K562 (cell line): ENCODE measurements around the gene PIK3R2. TPM values are rescaled to one million over a fixed set of nuclear protein-coding genes. Genes with fewer than 3 reads are reported as not detected.

Source experiments
- CXXC5 ChIP-seq: fragments of 250-450 bp; sonication (Bioruptor Pico); IDR thresholded peaks from 2 replicates; pipeline ENCODE4 v1.8.0; 2022; ENCODE audit warnings: inconsistent platforms, mild to moderate bottlenecking, moderate library complexity
- DACH1 ChIP-seq: fragments of 450-650 bp; IDR thresholded peaks from 2 replicates; pipeline ENCODE4 v1.6.1; 2018; ENCODE audit not compliant: partially characterized antibody
- DLX4 ChIP-seq: fragments of 250-450 bp; sonication (Bioruptor Pico); IDR thresholded peaks from 2 replicates; pipeline ENCODE4 v1.6.1; 2021; ENCODE audit warnings: mild to moderate bottlenecking
- ELF1 ChIP-seq: fragments of 200-800 bp; sonication (Bioruptor generic); IDR thresholded peaks from 2 replicates; pipeline ENCODE4 v1.6.1; 2016; ENCODE audit warnings: missing genetic modification characterization, missing compliant biosample characterization
- GABPB2 ChIP-seq: fragments of 250-450 bp; sonication (Bioruptor Pico); conservative IDR thresholded peaks from 2 replicates; pipeline ENCODE4 v1.5.1; 2021; ENCODE audit warnings: mild to moderate bottlenecking
- HNRNPH1 ChIP-seq: fragments of 200-400 bp; formaldehyde crosslinking; optimal IDR thresholded peaks from 2 replicates; pipeline ENCODE3; 2017; ENCODE audit warnings: low read depth, mild to moderate bottlenecking, low read length, moderate library complexity
- MXD1 ChIP-seq: fragments of 250-450 bp; sonication (Bioruptor Pico); IDR thresholded peaks from 2 replicates; pipeline ENCODE4 v1.8.0; 2021; ENCODE audit warnings: borderline replicate concordance, mild to moderate bottlenecking, moderate library complexity; ENCODE audit not compliant: poor library complexity, severe bottlenecking
- NR1H2 ChIP-seq: sonication (generic); formaldehyde crosslinking; IDR thresholded peaks from 2 replicates; pipeline ENCODE4 v1.4.0; 2020; ENCODE audit warnings: mild to moderate bottlenecking, missing genetic modification reagents
- POLR3G ChIP-seq: IDR thresholded peaks from 2 replicates; pipeline ENCODE4 v1.6.1; 2011; ENCODE audit not compliant: insufficient read length, insufficient replicate concordance; ENCODE audit errors: extremely low read depth
- RAD21 ChIP-seq, 2 experiments: fragments of 250-450 bp in 1 of 2; fragments of 450-650 bp in 1 of 2; sonication (Bioruptor Pico) in 1 of 2; formaldehyde crosslinking in 1 of 2; IDR thresholded peaks in 1 of 2; conservative IDR thresholded peaks in 1 of 2; 2 replicates each; pipeline versions ENCODE4 v1.4.0 to v1.8.0; 2020 to 2022; ENCODE audit warnings: mild to moderate bottlenecking in 2 of 2, moderate library complexity in 1 of 2
- TFAM ChIP-seq: fragments of 250-450 bp; sonication (Bioruptor Pico); conservative IDR thresholded peaks from 2 replicates; pipeline ENCODE4 v1.5.0; 2021; ENCODE audit warnings: mild to moderate bottlenecking, moderate library complexity
- ZBTB8A ChIP-seq: fragments of 450-650 bp; IDR thresholded peaks from 2 replicates; pipeline ENCODE4 v1.6.1; 2018; ENCODE audit warnings: mild to moderate bottlenecking, moderate library complexity; ENCODE audit not compliant: partially characterized antibody
- ZNF561 ChIP-seq: fragments of 450-650 bp; formaldehyde crosslinking; conservative IDR thresholded peaks from 2 replicates; pipeline ENCODE4 v1.4.0; 2020; ENCODE audit warnings: mild to moderate bottlenecking, moderate library complexity
- polyA plus RNA-seq, 8 experiments: library from polyadenylated mRNA; depleted of rRNA in 4 of 8; stranded (reverse) in 5 of 8; unstranded in 3 of 8; fragments of >200 nt; fragmentation: Nextera tagmentation in 2 of 8; fragmentation: Illumina TruSeq in 1 of 8; extraction: Ambion mirVana in 2 of 8; extraction: Trizol in 1 of 8; gene quantifications; 2 replicates each; pipeline versions ENCODE4 v1.2.1 to v1.2.3, GENCODE V29; 2011 to 2014; ENCODE audit warnings: inconsistent platforms in 1 of 8, missing spikeins in 1 of 8
- total RNA-seq, 7 experiments: library from RNA; depleted of rRNA in 6 of 7; stranded (reverse); fragments of >200 nt in 6 of 7; fragmentation: Illumina TruSeq in 2 of 7; extraction: Trizol in 2 of 7; gene quantifications; 2 replicates each; pipeline versions ENCODE4 v1.2.1 to v1.2.3, GENCODE V29; 2011 to 2021; ENCODE audit warnings: low replicate concordance in 1 of 7
- TF ChIP-seq, protein P1 (sequence below): fragments of 250-450 bp; sonication (Bioruptor Pico); IDR thresholded peaks from 2 replicates; pipeline ENCODE4 v1.4.0; 2020; ENCODE audit warnings: mild to moderate bottlenecking, moderate library complexity
- TF ChIP-seq, protein P2 (sequence below): fragments of 450-650 bp; IDR thresholded peaks from 2 replicates; pipeline ENCODE4 v1.6.1; 2018; ENCODE audit not compliant: partially characterized antibody

Gene PIK3R2
- total and polyA plus RNA-seq, 9 of the 15 experiments (the other 6 are each of a cell fraction or from before 2014, with no cell fraction given): 0.39 to 37.9 (median 5.3) TPM

- TF ChIP-seq MXD1 (CRISPR knock-in tag) (no peak), TFAM (no peak), NR1H2 (CRISPR knock-in tag) (0 out of 2 replicates have a peak, but pooled peaks have one; percentile 72), HNRNPH1 (no peak), ELF1 (tag) (no peak), ZNF561 (CRISPR knock-in tag) (no peak), RAD21 (CRISPR knock-in tag; conservative IDR thresholded peaks at IDR 0.05 in 1 of 2, IDR thresholded peaks at IDR 0.05 in 1 of 2) (no peak), DLX4 (no peak), CXXC5 (CRISPR knock-in tag) (peak; percentile 85), GABPB2 (CRISPR knock-in tag) (no peak), DACH1 (no peak), POLR3G (no peak), ZBTB8A (no peak)
- TF ChIP-seq, protein P1, sequence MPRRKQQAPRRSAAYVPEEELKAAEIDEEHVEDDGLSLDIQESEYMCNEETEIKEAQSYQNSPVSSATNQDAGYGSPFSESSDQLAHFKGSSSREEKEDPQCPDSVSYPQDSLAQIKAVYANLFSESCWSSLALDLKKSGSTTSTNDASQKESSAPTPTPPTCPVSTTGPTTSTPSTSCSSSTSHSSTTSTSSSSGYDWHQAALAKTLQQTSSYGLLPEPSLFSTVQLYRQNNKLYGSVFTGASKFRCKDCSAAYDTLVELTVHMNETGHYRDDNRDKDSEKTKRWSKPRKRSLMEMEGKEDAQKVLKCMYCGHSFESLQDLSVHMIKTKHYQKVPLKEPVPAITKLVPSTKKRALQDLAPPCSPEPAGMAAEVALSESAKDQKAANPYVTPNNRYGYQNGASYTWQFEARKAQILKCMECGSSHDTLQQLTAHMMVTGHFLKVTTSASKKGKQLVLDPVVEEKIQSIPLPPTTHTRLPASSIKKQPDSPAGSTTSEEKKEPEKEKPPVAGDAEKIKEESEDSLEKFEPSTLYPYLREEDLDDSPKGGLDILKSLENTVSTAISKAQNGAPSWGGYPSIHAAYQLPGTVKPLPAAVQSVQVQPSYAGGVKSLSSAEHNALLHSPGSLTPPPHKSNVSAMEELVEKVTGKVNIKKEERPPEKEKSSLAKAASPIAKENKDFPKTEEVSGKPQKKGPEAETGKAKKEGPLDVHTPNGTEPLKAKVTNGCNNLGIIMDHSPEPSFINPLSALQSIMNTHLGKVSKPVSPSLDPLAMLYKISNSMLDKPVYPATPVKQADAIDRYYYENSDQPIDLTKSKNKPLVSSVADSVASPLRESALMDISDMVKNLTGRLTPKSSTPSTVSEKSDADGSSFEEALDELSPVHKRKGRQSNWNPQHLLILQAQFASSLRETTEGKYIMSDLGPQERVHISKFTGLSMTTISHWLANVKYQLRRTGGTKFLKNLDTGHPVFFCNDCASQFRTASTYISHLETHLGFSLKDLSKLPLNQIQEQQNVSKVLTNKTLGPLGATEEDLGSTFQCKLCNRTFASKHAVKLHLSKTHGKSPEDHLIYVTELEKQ (CRISPR knock-in tag): no peak
- TF ChIP-seq, protein P2, sequence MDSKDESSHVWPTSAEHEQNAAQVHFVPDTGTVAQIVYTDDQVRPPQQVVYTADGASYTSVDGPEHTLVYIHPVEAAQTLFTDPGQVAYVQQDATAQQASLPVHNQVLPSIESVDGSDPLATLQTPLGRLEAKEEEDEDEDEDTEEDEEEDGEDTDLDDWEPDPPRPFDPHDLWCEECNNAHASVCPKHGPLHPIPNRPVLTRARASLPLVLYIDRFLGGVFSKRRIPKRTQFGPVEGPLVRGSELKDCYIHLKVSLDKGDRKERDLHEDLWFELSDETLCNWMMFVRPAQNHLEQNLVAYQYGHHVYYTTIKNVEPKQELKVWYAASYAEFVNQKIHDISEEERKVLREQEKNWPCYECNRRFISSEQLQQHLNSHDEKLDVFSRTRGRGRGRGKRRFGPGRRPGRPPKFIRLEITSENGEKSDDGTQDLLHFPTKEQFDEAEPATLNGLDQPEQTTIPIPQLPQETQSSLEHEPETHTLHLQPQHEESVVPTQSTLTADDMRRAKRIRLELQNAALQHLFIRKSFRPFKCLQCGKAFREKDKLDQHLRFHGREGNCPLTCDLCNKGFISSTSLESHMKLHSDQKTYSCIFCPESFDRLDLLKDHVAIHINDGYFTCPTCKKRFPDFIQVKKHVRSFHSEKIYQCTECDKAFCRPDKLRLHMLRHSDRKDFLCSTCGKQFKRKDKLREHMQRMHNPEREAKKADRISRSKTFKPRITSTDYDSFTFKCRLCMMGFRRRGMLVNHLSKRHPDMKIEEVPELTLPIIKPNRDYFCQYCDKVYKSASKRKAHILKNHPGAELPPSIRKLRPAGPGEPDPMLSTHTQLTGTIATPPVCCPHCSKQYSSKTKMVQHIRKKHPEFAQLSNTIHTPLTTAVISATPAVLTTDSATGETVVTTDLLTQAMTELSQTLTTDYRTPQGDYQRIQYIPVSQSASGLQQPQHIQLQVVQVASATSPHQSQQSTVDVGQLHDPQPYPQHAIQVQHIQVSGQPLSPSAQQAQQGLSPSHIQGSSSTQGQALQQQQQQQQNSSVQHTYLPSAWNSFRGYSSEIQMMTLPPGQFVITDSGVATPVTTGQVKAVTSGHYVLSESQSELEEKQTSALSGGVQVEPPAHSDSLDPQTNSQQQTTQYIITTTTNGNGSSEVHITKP: peak; percentile 93
Measured at GRCh38 chr19:18109733-18110608, 43.0 kb upstream of the PIK3R2 start (continued).
